HG02759 (cell line): ENCODE results near the gene PGP.
A peak's percentile ranks its signal among the peaks of the same experiment; 100 is the strongest.

Experiments
- ATAC-seq: cut with Tn5 transposase; IDR thresholded peaks from one replicate; pipeline ENCODE4 v1.9.1; 2021; ENCODE audit warnings: mild to moderate bottlenecking, moderate library complexity; ENCODE audit not compliant: unreplicated experiment

Gene PGP

GRCh38 chr16:2237493-2238149 lies 23.0 kb upstream of the PGP start:
- ATAC-seq = no peak

- ATAC-seq = no peak
These were observed 22.5 kb upstream of the PGP start for GRCh38 chr16:2237102-2237482.

- no peak for ATAC-seq
These were observed 21.9 kb upstream of the PGP start, which contains the start of gene DNASE1L2 for GRCh38 chr16:2236337-2237101. Gene DNASE1L2 (plus strand): TSS chr16:2236444. CDS start chr16:2236817, 373 bp downstream.

GRCh38 chr16:2235695-2236336 lies 21.2 kb upstream of the PGP start:
- ATAC-seq = no peak

- no peak for ATAC-seq
These were observed 20.6 kb upstream of the PGP start for GRCh38 chr16:2235234-2235651.

GRCh38 chr16:2234813-2235170 lies 20.2 kb upstream of the PGP start:
- no peak for ATAC-seq

- ATAC-seq = no peak
These were observed 19.5 kb upstream of the PGP start for GRCh38 chr16:2233872-2234812.

GRCh38 chr16:2233046-2233775 lies 18.6 kb upstream of the PGP start:
- no peak for ATAC-seq

- ATAC-seq = no peak
These were observed 17.7 kb upstream of the PGP start for GRCh38 chr16:2232094-2232990.

- ATAC-seq = no peak
These were observed 16.6 kb upstream of the PGP start for GRCh38 chr16:2231016-2231931.

GRCh38 chr16:2230376-2230775 lies 15.7 kb upstream of the PGP start:
- no peak for ATAC-seq

GRCh38 chr16:2229632-2230250 lies 15.1 kb upstream of the PGP start:
- no peak for ATAC-seq

GRCh38 chr16:2229091-2229490 lies 14.5 kb upstream of the PGP start:
- ATAC-seq = no peak

GRCh38 chr16:2228161-2228824 lies 13.7 kb upstream of the PGP start:
- ATAC-seq = no peak

- no peak for ATAC-seq
These were observed 12.3 kb upstream of the PGP start for GRCh38 chr16:2226918-2227317.

- ATAC-seq = no peak
These were observed 11.7 kb upstream of the PGP start for GRCh38 chr16:2226245-2226793.

- peak; percentile 24 for ATAC-seq
These were observed 9.4 kb upstream of the PGP start for GRCh38 chr16:2223942-2224486.
